Measurements from ENCODE around the gene SLC38A3. TPM values are rescaled to one million over a fixed set of nuclear protein-coding genes. Genes with fewer than 3 reads are reported as not detected.
"Not testable (repeated sequence)": the region's sequence is repeated elsewhere in the genome, so short reads cannot be mapped to it uniquely, and the experiment has no call there.

The SLC38A3 gene
- total RNA-seq, 2 experiments from 2014 or later: not detected

DNA sequence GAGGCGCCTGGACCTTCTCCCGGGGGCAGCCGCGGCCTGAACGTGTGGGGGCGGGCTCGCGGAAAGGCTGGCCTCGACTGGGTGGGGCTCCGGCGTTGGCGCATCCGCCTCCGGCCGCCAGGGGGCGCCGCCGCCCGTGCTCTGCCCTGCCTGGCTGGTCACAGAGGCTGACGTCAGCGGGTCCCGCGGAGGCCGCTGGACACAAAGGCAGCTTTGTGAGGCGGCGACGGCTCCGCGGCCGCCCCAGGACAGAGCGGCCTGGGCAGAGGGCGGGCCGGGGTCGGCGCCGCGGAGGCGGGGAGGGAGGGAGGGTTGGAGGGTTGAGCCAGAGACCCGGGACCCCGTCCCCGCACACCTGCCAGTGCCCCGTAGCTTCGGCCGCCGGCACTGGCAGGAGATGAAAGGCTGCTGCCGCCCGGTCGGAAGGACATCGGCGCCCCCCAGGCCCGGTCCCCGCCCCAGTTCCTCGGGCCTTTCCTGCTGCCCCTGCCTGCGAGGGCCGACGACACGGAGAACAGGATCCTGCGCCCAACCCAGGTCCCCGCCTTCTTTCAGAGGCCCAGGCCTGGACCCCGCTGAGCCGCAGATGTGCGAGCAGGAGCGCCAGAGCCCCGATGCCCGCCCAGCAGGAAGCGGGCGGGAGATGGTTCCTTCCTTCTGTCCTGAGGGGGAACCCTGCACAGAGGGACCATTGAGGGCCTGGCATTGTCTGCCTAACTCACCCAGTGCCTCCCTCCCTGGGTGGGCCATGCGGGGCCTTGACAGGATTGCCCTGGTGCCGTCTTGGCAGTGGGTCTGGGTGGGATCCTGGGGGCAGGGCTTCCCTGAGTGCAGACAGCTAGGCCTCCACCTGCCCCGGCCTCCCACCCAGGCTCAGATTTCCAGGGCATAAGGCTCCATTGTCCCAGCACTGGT, 55.2 kb downstream of the SLC38A3 start:
- POLR2A ChIA-PET: interaction anchor here (0.7 to 2.8 kb wide), 10 partner anchors 14 to 77 kb away, joined by 3 to 14 read pairs (median 3); partner anchors contain the start of genes GNAI2, HYAL3, NAA80 and TUSC2
- peak overlapping the region; percentile 90 for H3K27ac Mint-ChIP-seq
- H3K4me3 Mint-ChIP-seq: peak overlapping the region; percentile 72
- peak; percentile 93 for DNase-seq
- H3K27me3 Mint-ChIP-seq: no peaks in the 10 kb centered on the region
- peak; percentile 94 for ATAC-seq (ENCODE audit: low read depth)
- no peaks in the 10 kb centered on the region for H3K9me3 Mint-ChIP-seq
- H3K4me1 Mint-ChIP-seq: peaks cover 5% of the 10 kb centered on the region
- H3K36me3 Mint-ChIP-seq: peaks cover 18% of the 10 kb centered on the region

DNA sequence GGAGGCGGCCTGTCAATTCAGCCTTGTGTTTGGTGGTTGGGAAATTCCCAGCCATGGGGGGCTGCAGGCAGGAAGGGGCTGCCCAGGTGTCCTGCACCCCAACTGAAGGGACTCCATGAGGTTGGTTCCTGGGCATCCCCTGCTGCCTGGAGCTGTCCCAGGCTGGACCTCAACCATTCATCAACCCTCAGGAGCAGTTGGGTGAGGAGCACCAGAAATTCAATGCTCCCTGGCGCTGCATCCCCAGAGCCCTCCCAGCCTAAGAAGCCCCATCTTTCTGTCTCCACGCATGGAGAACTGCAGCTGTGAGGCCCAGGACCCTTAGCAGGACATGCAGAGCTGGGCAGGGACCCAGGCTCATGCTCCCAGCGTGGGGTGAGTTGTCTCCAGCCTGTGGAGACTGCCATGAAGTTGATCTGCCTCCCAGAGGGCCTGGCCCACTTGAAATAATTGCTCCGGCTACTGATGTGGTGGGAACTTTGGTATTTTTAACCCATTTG, 55.9 kb downstream of the SLC38A3 start:
- no peak overlapping the region for H3K27ac Mint-ChIP-seq

DNA sequence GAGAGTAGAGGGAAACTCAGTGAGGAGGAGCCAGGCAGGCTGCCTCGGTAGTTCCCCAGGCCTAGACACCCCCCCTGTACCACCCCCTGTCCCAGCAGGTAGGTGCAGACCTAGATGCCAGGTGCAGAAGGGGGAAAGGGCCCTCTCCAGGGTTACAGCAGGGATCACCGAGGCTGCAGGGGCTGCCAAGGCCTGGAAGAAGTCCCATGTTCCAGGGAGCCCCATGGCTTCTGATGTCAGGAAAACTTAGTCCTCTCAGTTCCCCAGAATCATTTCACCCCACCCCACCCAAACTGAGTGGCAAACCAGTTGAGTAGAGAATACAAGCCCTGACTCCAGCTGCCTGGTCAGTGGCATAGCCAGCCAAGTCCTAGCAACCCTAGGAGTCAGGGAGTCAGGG, 56.4 kb downstream of the SLC38A3 start:
- Mint-ChIP-seq H3K36me3 (peaks cover 17% of the 10 kb centered on the region), H3K27me3 (no peaks in the 10 kb centered on the region), H3K4me3 (no peak overlapping the region), H3K27ac (no peak overlapping the region), H3K4me1 (peaks cover 5% of the 10 kb centered on the region), H3K9me3 (no peaks in the 10 kb centered on the region)
- DNase-seq (no peak), ATAC-seq (ENCODE audit: low read depth) (no peak)
- POLR2A ChIA-PET: interaction anchor here (2.0 kb wide), 1 partner anchor 38 kb away, joined by 5 read pairs; the partner anchor contains the start of genes HYAL3 and NAA80

More for the DNA sequence above, 55.9 kb downstream of the SLC38A3 start:
- no peaks in the 10 kb centered on the region for H3K27me3 Mint-ChIP-seq
- no peak overlapping the region for H3K4me3 Mint-ChIP-seq
- peaks cover 5% of the 10 kb centered on the region for H3K4me1 Mint-ChIP-seq
- H3K9me3 Mint-ChIP-seq: no peaks in the 10 kb centered on the region
- POLR2A ChIA-PET: interaction anchor here (0.9 to 2.0 kb wide), 2 partner anchors 38 to 76 kb away, joined by 3 to 5 read pairs; partner anchors contain the start of genes HYAL3 and NAA80
- ATAC-seq (ENCODE audit: low read depth) (no peak), DNase-seq (no peak)
- H3K36me3 Mint-ChIP-seq: peaks cover 18% of the 10 kb centered on the region

DNA sequence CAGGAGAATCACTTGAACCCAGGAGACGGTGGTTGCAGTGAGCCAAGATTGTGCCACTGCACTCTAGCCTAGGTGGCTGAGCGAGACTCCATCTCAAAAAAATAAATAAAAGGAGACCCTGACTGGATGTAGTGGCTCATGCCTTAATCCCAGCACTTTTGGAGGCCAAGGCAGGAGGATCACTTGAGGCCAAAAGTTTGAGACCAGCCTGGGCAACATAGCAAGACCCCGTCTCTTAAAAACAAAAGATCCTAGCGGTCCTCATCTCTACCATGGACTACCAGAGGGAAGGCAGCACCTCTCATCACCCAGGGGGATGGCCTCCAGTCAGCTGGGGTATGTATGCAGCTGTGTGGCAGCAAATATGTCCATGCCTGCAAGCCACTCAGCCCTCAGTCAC, 57.1 kb downstream of the SLC38A3 start:
- H3K4me3 Mint-ChIP-seq; H3K27ac Mint-ChIP-seq; POLR2A ChIA-PET; ATAC-seq (ENCODE audit: low read depth); H3K27me3 Mint-ChIP-seq; H3K9me3 Mint-ChIP-seq; DNase-seq; H3K4me1 Mint-ChIP-seq: not testable (repeated sequence)
- peaks cover 10% of the 10 kb centered on the region for H3K36me3 Mint-ChIP-seq

DNA sequence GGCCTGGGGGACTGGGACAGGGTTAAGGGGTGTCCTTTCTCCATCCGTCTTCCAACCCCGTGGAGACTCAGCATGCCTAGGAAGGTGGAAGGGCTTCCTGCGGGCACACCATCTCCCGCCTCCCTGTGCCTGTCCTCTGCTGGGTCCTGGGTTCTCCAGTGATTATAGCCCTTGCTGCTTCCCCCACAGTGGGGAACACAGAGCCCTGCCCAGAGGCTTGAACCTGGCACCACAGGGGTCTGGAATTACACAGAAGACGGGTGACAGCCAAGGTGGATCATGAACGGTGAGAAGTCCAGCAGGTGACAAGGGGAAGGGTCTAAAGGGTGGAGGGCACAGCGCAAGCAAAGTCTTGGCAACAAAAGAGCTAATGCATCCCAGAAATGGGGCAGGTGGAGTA, 57.7 kb downstream of the SLC38A3 start:
- Mint-ChIP-seq H3K4me3 (no peak overlapping the region), H3K9me3 (no peaks in the 10 kb centered on the region), H3K27me3 (peaks cover 6% of the 10 kb centered on the region), H3K4me1 (peaks cover 4% of the 10 kb centered on the region), H3K36me3 (peaks cover 5% of the 10 kb centered on the region), H3K27ac (no peak overlapping the region)
- POLR2A ChIA-PET: interaction anchor here (0.7 to 0.8 kb wide), 2 partner anchors 16 to 35 kb away, joined by 3 to 6 read pairs; no protein-coding TSS in a partner anchor
- no peak for DNase-seq
- ATAC-seq (ENCODE audit: low read depth): no peak

DNA sequence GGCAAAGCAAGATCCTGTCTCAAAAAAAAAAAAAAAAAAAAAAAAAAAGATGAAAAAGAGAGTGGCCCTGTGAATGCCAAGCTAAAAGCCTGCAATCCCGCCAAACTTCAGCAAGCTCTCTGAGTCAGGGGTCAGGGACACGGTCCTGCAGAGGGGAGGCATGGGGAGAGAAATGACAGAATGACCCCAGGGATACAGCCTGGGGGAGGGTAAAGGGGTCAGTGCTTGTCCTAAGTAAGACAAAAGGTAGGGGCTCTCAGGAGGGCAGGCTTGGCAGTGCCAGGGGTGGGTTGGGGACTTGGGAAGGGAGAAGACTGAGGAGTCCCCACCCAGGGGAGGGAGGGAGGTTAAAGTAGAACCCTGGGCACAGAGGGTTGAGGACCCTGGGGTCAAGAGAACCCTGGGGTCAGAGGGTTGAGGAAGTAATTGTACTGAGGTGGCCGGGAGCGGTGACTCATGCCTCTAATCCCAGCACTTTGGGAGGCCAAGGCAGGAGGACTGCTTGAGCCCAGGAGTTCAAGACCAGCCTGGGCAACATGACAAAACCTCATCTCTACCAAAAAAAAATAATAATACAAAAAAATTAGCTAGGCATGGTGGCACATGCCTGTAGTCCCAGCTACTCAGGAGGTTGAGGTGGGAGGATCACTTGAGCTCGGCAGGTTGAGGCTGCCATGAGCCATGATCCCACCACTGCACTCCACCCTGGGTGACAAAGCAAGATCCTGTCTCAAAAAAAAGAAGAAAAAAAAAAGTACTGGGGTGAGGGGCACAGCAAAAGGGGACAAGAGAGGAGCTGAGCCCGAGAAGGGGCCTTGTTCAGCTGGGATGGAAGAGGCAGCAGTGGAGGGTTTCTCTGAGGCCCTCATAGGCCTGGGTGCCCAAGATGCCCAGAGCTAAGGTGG, 58.7 kb downstream of the SLC38A3 start:
- Mint-ChIP-seq H3K36me3 (peaks cover 3% of the 10 kb centered on the region), H3K27me3 (peaks cover 11% of the 10 kb centered on the region), H3K27ac (no peak overlapping the region), H3K9me3 (no peaks in the 10 kb centered on the region), H3K4me1 (peaks cover 4% of the 10 kb centered on the region), H3K4me3 (no peak overlapping the region)
- POLR2A ChIA-PET: interaction anchor here (0.6 to 0.8 kb wide), 3 partner anchors 12 to 94 kb away, joined by 4 to 10 read pairs (median 6); no protein-coding TSS in a partner anchor
- ATAC-seq (ENCODE audit: low read depth): no peak
- DNase-seq: no peak

DNA sequence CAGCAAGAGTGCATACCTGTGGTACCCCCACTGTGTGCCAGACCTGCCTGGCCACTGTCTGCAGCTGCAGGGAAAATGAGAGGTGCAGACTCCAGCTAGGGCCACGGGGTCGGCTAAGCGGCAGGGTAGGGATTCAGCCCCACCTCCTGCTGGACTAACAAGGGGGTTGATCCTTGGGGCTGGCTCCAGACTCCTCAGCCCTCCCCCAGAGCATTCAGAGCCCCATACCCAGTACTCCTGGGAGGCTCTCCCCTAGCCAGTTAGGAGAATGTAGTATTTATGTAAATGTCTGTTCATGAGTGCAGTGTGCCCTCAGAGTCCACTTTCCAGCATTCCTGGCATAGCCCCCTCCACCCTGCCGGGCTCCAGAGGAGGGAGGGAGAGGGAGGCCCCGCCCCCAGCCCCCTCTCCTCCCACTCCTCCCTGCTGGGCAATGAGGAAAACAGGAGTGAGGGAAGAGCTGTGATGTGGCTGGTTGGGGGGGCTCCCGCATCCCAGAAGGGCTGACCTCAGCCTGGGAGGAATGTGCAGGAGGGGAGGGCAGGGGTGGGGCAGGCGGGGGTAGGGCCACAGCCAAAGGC, 59.4 kb downstream of the SLC38A3 start:
- H3K27me3 Mint-ChIP-seq: peaks cover 11% of the 10 kb centered on the region
- peaks cover 4% of the 10 kb centered on the region for H3K4me1 Mint-ChIP-seq
- H3K36me3 Mint-ChIP-seq: no peaks in the 10 kb centered on the region
- H3K9me3 Mint-ChIP-seq: no peaks in the 10 kb centered on the region
- no peak overlapping the region for H3K27ac Mint-ChIP-seq
- no peak for DNase-seq
- POLR2A ChIA-PET: no interaction called here
- H3K4me3 Mint-ChIP-seq: no peak overlapping the region
- ATAC-seq (ENCODE audit: low read depth): no peak

DNA sequence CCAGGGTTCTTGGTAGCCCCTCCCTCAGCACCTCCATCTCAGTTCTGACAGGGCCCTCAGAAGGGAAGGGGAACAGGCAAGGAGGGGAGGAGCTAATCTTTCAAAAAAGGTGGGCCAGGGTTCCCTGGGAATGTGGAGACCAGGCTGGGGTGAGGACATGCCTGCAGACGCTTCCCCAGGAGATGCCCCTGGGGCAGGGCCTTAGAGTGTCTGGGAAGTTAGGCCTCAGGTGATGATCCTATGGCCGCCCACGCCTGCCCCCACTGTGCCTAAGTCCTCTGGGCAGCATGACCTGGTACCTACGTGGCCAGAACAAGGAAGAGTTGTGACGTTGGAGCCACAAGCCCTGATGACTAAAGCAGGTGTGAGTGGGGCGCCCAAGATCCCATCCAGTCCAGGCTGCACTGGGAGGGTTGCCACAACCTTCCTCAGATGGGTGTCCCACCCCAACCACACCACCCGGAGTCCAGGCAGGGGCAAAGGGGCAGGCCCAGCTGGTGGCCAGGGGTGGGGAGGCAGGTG, 60.0 kb downstream of the SLC38A3 start:
- POLR2A ChIA-PET: no interaction called here
- no peaks in the 10 kb centered on the region for H3K4me1 Mint-ChIP-seq
- DNase-seq: no peak
- no peak overlapping the region for H3K27ac Mint-ChIP-seq
- H3K9me3 Mint-ChIP-seq: no peaks in the 10 kb centered on the region
- H3K27me3 Mint-ChIP-seq: peaks cover 11% of the 10 kb centered on the region
- ATAC-seq (ENCODE audit: low read depth): no peak
- no peak overlapping the region for H3K4me3 Mint-ChIP-seq
- no peaks in the 10 kb centered on the region for H3K36me3 Mint-ChIP-seq

DNA sequence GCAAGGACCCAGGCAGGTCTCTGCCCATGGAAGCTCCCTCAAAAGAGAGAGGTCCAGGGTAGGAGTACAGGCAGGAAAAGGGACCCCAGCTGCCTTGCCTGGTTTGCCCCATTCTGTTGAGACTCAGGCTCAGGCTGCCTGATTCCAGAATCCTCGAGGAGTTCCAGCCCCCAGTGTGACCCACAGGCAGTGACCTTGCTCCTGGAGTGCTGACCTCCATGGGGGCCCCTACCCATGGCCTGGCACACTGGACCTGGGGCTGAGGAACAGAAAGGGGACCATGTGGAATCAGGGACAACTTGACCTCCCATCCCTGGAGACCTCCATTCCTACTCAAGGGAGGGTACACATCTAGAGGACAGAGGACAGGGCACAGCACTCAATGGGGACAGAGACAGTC, 60.5 kb downstream of the SLC38A3 start:
- H3K27ac Mint-ChIP-seq: no peak overlapping the region
- no peak for ATAC-seq (ENCODE audit: low read depth)
- H3K9me3 Mint-ChIP-seq: no peaks in the 10 kb centered on the region
- POLR2A ChIA-PET: interaction anchor here (1.7 kb wide), 1 partner anchor 11 kb away, joined by 4 read pairs; no protein-coding TSS in a partner anchor
- H3K36me3 Mint-ChIP-seq: no peaks in the 10 kb centered on the region
- H3K4me3 Mint-ChIP-seq: no peak overlapping the region
- no peaks in the 10 kb centered on the region for H3K4me1 Mint-ChIP-seq
- H3K27me3 Mint-ChIP-seq: peaks cover 11% of the 10 kb centered on the region
- no peak for DNase-seq

DNA sequence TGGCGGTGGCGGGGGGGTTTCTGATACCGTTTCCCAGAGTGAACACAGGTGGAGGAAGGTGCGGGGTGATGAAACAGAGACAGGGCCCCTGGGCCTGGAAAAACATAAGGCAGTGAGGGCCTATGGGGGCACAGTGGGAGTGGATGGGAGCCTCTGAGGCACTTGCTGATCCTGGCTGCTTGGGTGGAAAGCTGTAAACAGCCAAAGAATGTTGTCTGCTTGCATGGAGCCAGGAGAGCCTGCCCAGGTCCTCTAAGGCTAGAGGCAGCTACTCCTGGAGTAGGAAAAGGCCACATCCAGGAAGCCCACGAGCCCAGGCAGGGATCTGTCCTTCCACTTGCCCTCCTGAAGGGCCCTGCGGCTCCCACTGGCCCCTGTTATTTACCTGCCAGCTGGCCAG, 60.9 kb downstream of the SLC38A3 start:
- no peaks in the 10 kb centered on the region for H3K9me3 Mint-ChIP-seq
- POLR2A ChIA-PET: interaction anchor here (1.7 kb wide), 1 partner anchor 11 kb away, joined by 4 read pairs; no protein-coding TSS in a partner anchor
- H3K4me3 Mint-ChIP-seq: no peak overlapping the region
- H3K27ac Mint-ChIP-seq: no peak overlapping the region
- DNase-seq (no peak), ATAC-seq (ENCODE audit: low read depth) (no peak)
- H3K4me1 Mint-ChIP-seq: no peaks in the 10 kb centered on the region
- H3K27me3 Mint-ChIP-seq: peaks cover 11% of the 10 kb centered on the region
- H3K36me3 Mint-ChIP-seq: no peaks in the 10 kb centered on the region

DNA sequence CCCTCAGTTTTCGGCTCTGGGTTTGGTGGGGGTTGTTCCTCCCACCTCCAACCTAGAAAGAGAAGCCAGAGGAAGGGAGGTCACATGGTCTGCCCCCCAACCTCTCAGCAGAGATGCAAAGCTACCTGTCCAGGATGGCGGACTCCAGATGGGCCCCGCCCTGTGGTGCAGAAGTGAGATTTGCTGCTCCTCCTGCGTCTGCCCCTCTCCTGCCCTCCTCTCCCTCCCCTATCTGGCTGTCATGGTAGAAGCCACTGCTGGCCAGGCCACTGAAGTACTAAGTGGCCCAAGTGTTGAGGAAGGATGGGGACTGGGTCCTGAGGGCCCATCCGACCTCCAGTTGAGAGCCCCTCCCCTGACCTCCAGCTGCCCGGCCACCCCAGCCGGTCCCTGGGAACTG, 61.8 kb downstream of the SLC38A3 start:
- H3K4me3 Mint-ChIP-seq: no peak overlapping the region
- no peaks in the 10 kb centered on the region for H3K9me3 Mint-ChIP-seq
- no peak overlapping the region for H3K27ac Mint-ChIP-seq
- POLR2A ChIA-PET: interaction anchor here (1.0 to 1.7 kb wide), 2 partner anchors 12 to 31 kb away, joined by 4 read pairs; partner anchors contain the start of gene GNAI2
- H3K27me3 Mint-ChIP-seq: peaks cover 11% of the 10 kb centered on the region
- peaks cover 4% of the 10 kb centered on the region for H3K4me1 Mint-ChIP-seq
- H3K36me3 Mint-ChIP-seq: no peaks in the 10 kb centered on the region
- DNase-seq: no peak
- ATAC-seq (ENCODE audit: low read depth): no peak

DNA sequence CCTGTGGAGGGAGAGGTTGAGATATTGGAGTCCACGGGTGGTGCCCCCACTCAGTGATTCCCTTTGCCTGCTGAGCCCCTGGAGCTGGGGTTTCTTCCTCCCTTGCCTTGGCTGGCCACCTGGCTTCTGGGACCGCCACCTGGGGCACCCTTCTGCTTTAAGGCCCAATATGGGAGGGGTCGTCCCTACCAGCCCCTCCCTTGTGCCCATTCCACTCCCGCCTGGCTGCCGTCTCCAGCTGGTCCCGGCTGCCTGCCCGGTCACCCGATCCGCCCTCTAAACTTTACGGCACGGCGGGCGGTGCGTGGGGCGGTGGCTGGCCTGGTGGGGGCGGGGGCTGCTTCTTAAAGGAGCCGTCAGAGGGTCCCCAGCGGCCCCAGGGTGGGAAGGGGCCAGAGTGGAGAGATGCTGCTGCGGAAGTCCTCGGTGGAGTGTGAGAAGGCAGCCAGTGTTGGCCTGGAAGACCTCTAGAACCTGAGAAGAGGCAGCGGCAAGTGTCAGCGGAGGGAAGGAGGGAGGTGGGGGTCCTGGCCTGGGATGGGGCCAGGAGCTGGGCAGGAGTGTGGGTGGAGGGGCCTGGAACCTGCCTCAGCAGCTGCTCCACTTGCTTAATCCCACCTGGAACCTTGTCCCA, 62.3 kb downstream of the SLC38A3 start:
- Mint-ChIP-seq H3K4me1 (peaks cover 6% of the 10 kb centered on the region), H3K27me3 (peaks cover 11% of the 10 kb centered on the region), H3K4me3 (no peak overlapping the region), H3K27ac (no peak overlapping the region), H3K36me3 (no peaks in the 10 kb centered on the region), H3K9me3 (no peaks in the 10 kb centered on the region)
- POLR2A ChIA-PET: interaction anchor here (1.0 to 1.7 kb wide), 2 partner anchors 13 to 32 kb away, joined by 4 read pairs; partner anchors contain the start of gene GNAI2
- ATAC-seq (ENCODE audit: low read depth) (no peak), DNase-seq (no peak)
